Activated B cell treated with CpG ODN at 0.5 μM for 24 hours (primary cell): Measurements from ENCODE around the gene TPSG1. TPM values are rescaled to one million over a fixed set of nuclear protein-coding genes. Genes with fewer than 3 reads are reported as not detected.

Source experiments
- ATAC-seq: fragments of 200-7000 bp; cut with Tn5 transposase; one replicate; pipeline ENCODE4 v1.10.0; 2021; ENCODE audit warnings: low read depth, mild to moderate bottlenecking, moderate library complexity
- CTCF ChIA-PET: fragments of 350-600 bp; sonication (Branson Sonifier 250); formaldehyde crosslinking; loops from one replicate; lab custom pipeline; 2021; ENCODE audit warnings: antibody characterized with exemption; lab: Charles Lee
- POLR2A ChIA-PET: fragments of 350-600 bp; sonication (Branson Sonifier 250); formaldehyde crosslinking; loops from one replicate; lab custom pipeline; 2021; ENCODE audit warnings: antibody characterized with exemption; lab: Charles Lee
- DNase-seq: peaks from one replicate; pipeline ENCODE4 v3.0.0; 2022
- H3K27ac Mint-ChIP-seq: one replicate; pipeline ENCODE4 v1.8.0; 2020; ENCODE audit warnings: mixed read lengths
- H3K27me3 Mint-ChIP-seq: one replicate; pipeline ENCODE4 v1.8.0; 2021; ENCODE audit warnings: mixed read lengths
- H3K36me3 Mint-ChIP-seq: one replicate; pipeline ENCODE4 v1.8.0; 2021; ENCODE audit warnings: low read depth, mixed read lengths
- H3K4me1 Mint-ChIP-seq: one replicate; pipeline ENCODE4 v1.8.0; 2021; ENCODE audit warnings: mixed read lengths
- H3K4me3 Mint-ChIP-seq: one replicate; pipeline ENCODE4 v1.8.0; 2020; ENCODE audit warnings: mild to moderate bottlenecking, mixed read lengths
- H3K9me3 Mint-ChIP-seq: one replicate; pipeline ENCODE4 v1.8.0; 2020; ENCODE audit warnings: mixed read lengths
- CTCF ChIP-seq: fragments of 200-600 bp; IDR thresholded peaks from one replicate; pipeline ENCODE4 v1.8.0; 2022; ENCODE audit warnings: antibody characterized with exemption, mild to moderate bottlenecking
- intact Hi-C: fragments of 100-400 bp; cut with micrococcal nuclease; formaldehyde crosslinking; loops from one replicate; pipeline ENCODE4 v1.15.1; 2024
- total RNA-seq: library from RNA; stranded (reverse); gene quantifications from 2 replicates; pipeline ENCODE4 v1.2.3, GENCODE V29; 2022

TPSG1 gene
- total RNA-seq, 1 donor from 2014 or later = not detected

- TF ChIP-seq CTCF = no peak
- Mint-ChIP-seq H3K27ac (no peak overlapping the region), H3K4me1 (no peaks in the 10 kb centered on the region), H3K27me3 (peaks cover 1% of the 10 kb centered on the region), H3K36me3 (no peaks in the 10 kb centered on the region), H3K9me3 (no peaks in the 10 kb centered on the region), H3K4me3 (no peak overlapping the region)
- intact Hi-C loops = no loop called here
- ChIA-PET POLR2A (no interaction called here), CTCF (no interaction called here)
- DNase-seq (no peak), ATAC-seq (no peak)
Observed at GRCh38 chr16:1215574-1216295, 9.3 kb downstream of the TPSG1 start.

GRCh38 chr16:1214719-1215118 is 10.3 kb downstream of the TPSG1 start:
- H3K4me3 Mint-ChIP-seq = no peak overlapping the region
- no peaks in the 10 kb centered on the region for H3K4me1 Mint-ChIP-seq
- intact Hi-C loops = no loop called here
- DNase-seq (no peak), ATAC-seq (no peak)
- H3K9me3 Mint-ChIP-seq = no peaks in the 10 kb centered on the region
- POLR2A ChIA-PET = no interaction called here
- H3K27me3 Mint-ChIP-seq = peaks cover 1% of the 10 kb centered on the region
- no peak overlapping the region for H3K27ac Mint-ChIP-seq
- no peaks in the 10 kb centered on the region for H3K36me3 Mint-ChIP-seq
- CTCF ChIA-PET = no interaction called here
- TF ChIP-seq CTCF = no peak

GRCh38 chr16:1213796-1214372 is 11.2 kb downstream of the TPSG1 start:
- H3K4me1 Mint-ChIP-seq = no peaks in the 10 kb centered on the region
- ChIA-PET POLR2A (no interaction called here), CTCF (no interaction called here)
- H3K27me3 Mint-ChIP-seq = peaks cover 1% of the 10 kb centered on the region
- no peak overlapping the region for H3K27ac Mint-ChIP-seq
- no peak for DNase-seq
- TF ChIP-seq CTCF = no peak
- H3K4me3 Mint-ChIP-seq = no peak overlapping the region
- ATAC-seq = no peak
- no peaks in the 10 kb centered on the region for H3K36me3 Mint-ChIP-seq
- no peaks in the 10 kb centered on the region for H3K9me3 Mint-ChIP-seq
- intact Hi-C loops = no loop called here

GRCh38 chr16:1213231-1213630 is 11.8 kb downstream of the TPSG1 start:
- Mint-ChIP-seq H3K4me3 (no peak overlapping the region), H3K4me1 (no peaks in the 10 kb centered on the region), H3K9me3 (no peaks in the 10 kb centered on the region), H3K27me3 (peaks cover 1% of the 10 kb centered on the region), H3K36me3 (no peaks in the 10 kb centered on the region), H3K27ac (no peak overlapping the region)
- intact Hi-C loops = no loop called here
- no peak for DNase-seq
- ChIA-PET POLR2A (no interaction called here), CTCF (no interaction called here)
- no peak for ATAC-seq
- TF ChIP-seq CTCF = no peak

- Mint-ChIP-seq H3K27ac (no peak overlapping the region), H3K4me3 (no peak overlapping the region), H3K4me1 (no peaks in the 10 kb centered on the region), H3K36me3 (no peaks in the 10 kb centered on the region), H3K27me3 (no peaks in the 10 kb centered on the region), H3K9me3 (no peaks in the 10 kb centered on the region)
- TF ChIP-seq CTCF = no peak
- DNase-seq = no peak
- intact Hi-C loops = no loop called here
- ATAC-seq = no peak
- CTCF ChIA-PET = no interaction called here
- POLR2A ChIA-PET = no interaction called here
Observed at GRCh38 chr16:1212616-1213194, 12.4 kb downstream of the TPSG1 start.
